Calu3 (cell line): ENCODE data around the gene PLEKHA4. TPM values are rescaled to one million over a fixed set of nuclear protein-coding genes. Genes with fewer than 3 reads are reported as not detected.
"Not testable (repeated sequence)": the region's sequence is repeated elsewhere in the genome, so short reads cannot be mapped to it uniquely, and the experiment has no call there.

Experiments used
- BruUV-seq: library from RNA; stranded (reverse); fragments of 400-500 nt; replicated peaks from 2 replicates; lab custom pipeline; 2021; lab: Mats Ljungman, UMichigan
- CTCF ChIA-PET: fragments of 300-600 bp; sonication (Branson Sonifier 250); formaldehyde crosslinking; loops from one replicate; lab custom pipeline; 2022; ENCODE audit warnings: antibody characterized with exemption; lab: Charles Lee
- DNase-seq: peaks from one replicate; pipeline ENCODE4 v3.0.0; 2022
- H3K27ac Mint-ChIP-seq: one replicate; pipeline ENCODE4 v1.8.0; 2022; ENCODE audit warnings: mixed read lengths; ENCODE audit not compliant: unreplicated experiment
- H3K27me3 Mint-ChIP-seq: one replicate; pipeline ENCODE4 v1.8.0; 2022; ENCODE audit warnings: mixed read lengths; ENCODE audit not compliant: unreplicated experiment
- H3K36me3 Mint-ChIP-seq: one replicate; pipeline ENCODE4 v1.8.0; 2022; ENCODE audit warnings: mild to moderate bottlenecking, moderate library complexity, mixed read lengths; ENCODE audit not compliant: insufficient read depth, unreplicated experiment
- H3K4me1 Mint-ChIP-seq: one replicate; pipeline ENCODE4 v1.8.0; 2022; ENCODE audit warnings: mild to moderate bottlenecking, low read depth, mixed read lengths; ENCODE audit not compliant: unreplicated experiment
- H3K4me3 Mint-ChIP-seq: one replicate; pipeline ENCODE4 v1.8.0; 2022; ENCODE audit warnings: mild to moderate bottlenecking, low read depth, moderate library complexity, mixed read lengths; ENCODE audit not compliant: unreplicated experiment
- H3K9me3 Mint-ChIP-seq: one replicate; pipeline ENCODE4 v1.8.0; 2022; ENCODE audit warnings: low read depth, mixed read lengths; ENCODE audit not compliant: unreplicated experiment
- CTCF ChIP-seq: fragments of 200-600 bp; IDR thresholded peaks from one replicate; pipeline ENCODE4 v1.8.0; 2022; ENCODE audit warnings: antibody characterized with exemption; ENCODE audit not compliant: unreplicated experiment
- intact Hi-C: fragments of 100-400 bp; cut with micrococcal nuclease; formaldehyde crosslinking; loops from one replicate; pipeline ENCODE4 v1.10.0; 2022; ENCODE audit not compliant: unreplicated experiment
- total RNA-seq: library from RNA; stranded (reverse); gene quantifications from 2 replicates; pipeline ENCODE4 v1.2.3, GENCODE V29; 2022

The PLEKHA4 gene
- total RNA-seq, 1 experiment from 2014 or later = 57.6 TPM

DNA sequence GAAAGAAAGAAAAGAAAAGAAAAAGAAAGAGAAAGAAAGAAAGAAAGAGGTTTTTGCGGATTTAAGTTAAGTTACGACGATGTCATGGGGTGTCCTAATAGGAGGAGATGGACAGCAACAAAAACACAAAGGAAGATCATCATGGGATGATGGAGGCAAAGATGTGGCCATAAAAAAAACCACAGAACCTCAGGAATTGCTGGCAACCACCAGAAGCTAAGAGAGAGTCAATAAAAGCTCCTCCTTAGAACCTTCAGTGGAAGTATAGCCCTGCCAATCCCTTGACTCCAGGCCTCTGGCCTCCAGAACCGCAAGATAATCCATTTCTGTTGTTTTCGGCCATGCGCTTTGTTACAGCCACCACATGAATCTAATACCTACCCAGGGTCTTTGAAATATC lies 11.5 kb downstream of the PLEKHA4 start:
- DNase-seq = no peak
- peaks cover 7% of the 10 kb centered on the region for H3K4me1 Mint-ChIP-seq
- no peaks in the 10 kb centered on the region for H3K9me3 Mint-ChIP-seq
- intact Hi-C loops = no loop called here
- H3K4me3 Mint-ChIP-seq = no peak overlapping the region
- H3K27me3 Mint-ChIP-seq = no peaks in the 10 kb centered on the region
- BruUV-seq = no TSS peak
- no peak overlapping the region for H3K27ac Mint-ChIP-seq
- H3K36me3 Mint-ChIP-seq = peaks cover 26% of the 10 kb centered on the region
- CTCF ChIA-PET = interaction anchor here (0.5 to 0.7 kb wide), 2 partner anchors 11 to 181 kb away, joined by 3 read pairs; no protein-coding TSS in a partner anchor
- TF ChIP-seq CTCF = no peak

- Mint-ChIP-seq H3K36me3 (peaks cover 26% of the 10 kb centered on the region), H3K9me3 (no peaks in the 10 kb centered on the region), H3K27me3 (no peaks in the 10 kb centered on the region), H3K4me3 (no peak overlapping the region), H3K27ac (no peak overlapping the region), H3K4me1 (peaks cover 7% of the 10 kb centered on the region)
- CTCF ChIA-PET = interaction anchor here (0.6 to 1.8 kb wide), 4 partner anchors 11 to 116 kb away, joined by 3 to 10 read pairs (median 4); partner anchors contain the start of gene FTL
- intact Hi-C loops = no loop called here
- DNase-seq = no peak
- TF ChIP-seq CTCF = no peak
- BruUV-seq = no TSS peak
Measured at GRCh38 chr19:48854103-48854502, 14.3 kb downstream of the PLEKHA4 start.

DNA sequence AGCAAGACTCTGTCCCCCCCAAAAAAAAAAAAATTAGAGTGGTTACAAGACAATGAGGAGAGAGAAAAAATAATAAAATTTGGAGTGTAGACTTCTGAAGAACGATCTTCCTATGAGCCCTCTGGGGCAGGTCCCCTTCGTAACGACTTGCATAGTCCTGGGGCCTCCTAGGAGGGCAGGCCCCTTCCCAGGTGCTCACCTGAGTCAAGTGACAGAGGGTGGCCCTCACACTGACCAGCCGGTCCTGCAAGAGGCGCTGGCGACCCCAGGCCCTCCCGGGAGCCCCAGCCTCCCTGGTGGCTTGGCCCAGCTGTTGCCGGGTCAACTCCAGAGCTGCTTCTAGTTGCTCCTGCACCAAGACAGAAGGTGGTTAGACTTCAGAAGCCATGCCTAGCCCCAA lies 14.9 kb downstream of the PLEKHA4 start:
- no peak overlapping the region for H3K4me3 Mint-ChIP-seq
- H3K27ac Mint-ChIP-seq = no peak overlapping the region
- CTCF ChIA-PET = interaction anchor here (1.0 to 1.3 kb wide), 2 partner anchors 10 to 65 kb away, joined by 3 to 4 read pairs; no protein-coding TSS in a partner anchor
- intact Hi-C loops = no loop called here
- DNase-seq = no peak
- peaks cover 26% of the 10 kb centered on the region for H3K36me3 Mint-ChIP-seq
- peaks cover 7% of the 10 kb centered on the region for H3K4me1 Mint-ChIP-seq
- no peak for TF ChIP-seq CTCF
- no TSS peak for BruUV-seq
- H3K27me3 Mint-ChIP-seq = no peaks in the 10 kb centered on the region
- no peaks in the 10 kb centered on the region for H3K9me3 Mint-ChIP-seq

GRCh38 chr19:48852292-48852691 lies 16.1 kb downstream of the PLEKHA4 start:
- no peak for TF ChIP-seq CTCF
- CTCF ChIA-PET = interaction anchor here (0.8 kb wide), 1 partner anchor 10 kb away, joined by 3 read pairs; no protein-coding TSS in a partner anchor

DNA sequence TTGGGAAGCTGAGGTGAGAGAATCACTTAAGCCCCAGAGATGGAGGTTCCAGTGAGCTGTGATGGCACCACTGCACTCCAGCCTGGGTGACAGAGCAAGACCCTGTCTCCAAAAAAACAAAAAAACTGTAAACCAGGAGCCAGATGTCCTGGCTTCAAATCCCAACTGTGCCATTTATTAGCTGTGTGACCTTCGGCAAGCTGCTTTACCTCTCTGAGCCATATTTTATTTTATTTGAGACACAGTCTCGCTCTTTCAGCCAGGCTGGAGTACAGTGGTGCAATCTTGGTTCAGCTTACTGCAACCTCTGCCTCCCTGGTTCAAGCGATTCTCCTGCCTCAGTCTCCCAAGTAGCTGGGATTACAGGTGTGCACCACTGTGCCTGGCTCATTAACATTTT lies 21.8 kb downstream of the PLEKHA4 start:
- CTCF ChIA-PET = interaction anchor here (0.6 kb wide), 1 partner anchor 126 kb away, joined by 3 read pairs; no protein-coding TSS in a partner anchor
- H3K27me3 Mint-ChIP-seq, BruUV-seq, intact Hi-C loops, DNase-seq, H3K27ac Mint-ChIP-seq, H3K4me3 Mint-ChIP-seq, H3K4me1 Mint-ChIP-seq, H3K9me3 Mint-ChIP-seq: not testable (repeated sequence)
- peaks cover 42% of the 10 kb centered on the region for H3K36me3 Mint-ChIP-seq

More at GRCh38 chr19:48852292-48852691, 16.1 kb downstream of the PLEKHA4 start:
- intact Hi-C loops = no loop called here
- Mint-ChIP-seq H3K4me3 (no peak overlapping the region), H3K36me3 (peaks cover 36% of the 10 kb centered on the region), H3K4me1 (peaks cover 7% of the 10 kb centered on the region), H3K9me3 (no peaks in the 10 kb centered on the region), H3K27me3 (no peaks in the 10 kb centered on the region), H3K27ac (no peak overlapping the region)
- no peak for DNase-seq
- no TSS peak for BruUV-seq
